H54 (cell line): ENCODE results near the gene SLC25A33.

ENCODE experiments used
- DNase-seq: peaks from one replicate; pipeline ENCODE4 v3.0.0; 2011; ENCODE audit warnings: low spot score, mixed read lengths; ENCODE audit not compliant: insufficient read length
- FAIRE-seq: peaks from 3 replicates; lab custom pipeline; 2011; peaks lifted over from hg19 to GRCh38; lab: Jason Lieb, UNC
- POLR2A ChIP-seq: IDR thresholded peaks from 2 replicates; pipeline ENCODE4 v1.6.1; 2011; ENCODE audit warnings: low read depth, mild to moderate bottlenecking, low read length

SLC25A33 gene

DNA sequence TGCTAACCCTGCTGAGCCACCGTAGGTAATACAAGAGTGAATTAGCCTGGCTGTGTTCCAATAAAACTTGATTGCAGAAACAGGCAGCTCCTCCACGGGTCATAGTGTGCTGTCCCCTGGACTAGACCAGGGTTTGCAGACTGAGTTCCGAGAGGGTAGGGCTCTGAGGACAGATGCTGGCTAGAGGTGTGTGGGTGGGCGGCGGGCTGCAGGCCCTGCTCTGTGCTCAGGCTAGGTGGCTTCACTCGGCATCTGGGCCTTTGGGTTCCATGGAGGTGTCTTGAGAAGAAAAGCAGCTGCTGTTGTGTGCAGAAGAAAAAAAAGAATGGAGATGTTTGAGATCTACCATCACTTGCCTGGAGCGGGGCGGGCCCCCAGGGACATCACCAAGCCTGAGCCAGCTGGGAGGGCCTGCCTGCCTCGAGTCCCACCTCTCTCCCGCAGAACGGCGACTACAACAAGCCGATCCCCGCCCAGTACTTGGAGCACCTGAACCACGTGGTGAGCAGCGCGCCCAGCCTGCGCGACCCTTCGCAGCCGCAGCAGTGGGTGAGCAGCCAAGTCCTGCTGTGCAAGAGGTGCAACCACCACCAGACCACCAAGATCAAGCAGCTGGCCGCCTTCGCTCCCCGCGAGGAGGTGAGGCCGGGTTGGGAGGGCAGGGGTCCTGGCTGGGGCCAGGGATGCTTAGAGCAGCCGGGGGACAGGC lies 57.3 kb downstream of the SLC25A33 start:
- DNase-seq (no peak), FAIRE-seq (no peak)
- TF ChIP-seq POLR2A, result no peak

- no peak for FAIRE-seq
- DNase-seq, result no peak
- no peak for TF ChIP-seq POLR2A
Observed at GRCh38 chr1:9597361-9598315, 58.4 kb downstream of the SLC25A33 start.

DNA sequence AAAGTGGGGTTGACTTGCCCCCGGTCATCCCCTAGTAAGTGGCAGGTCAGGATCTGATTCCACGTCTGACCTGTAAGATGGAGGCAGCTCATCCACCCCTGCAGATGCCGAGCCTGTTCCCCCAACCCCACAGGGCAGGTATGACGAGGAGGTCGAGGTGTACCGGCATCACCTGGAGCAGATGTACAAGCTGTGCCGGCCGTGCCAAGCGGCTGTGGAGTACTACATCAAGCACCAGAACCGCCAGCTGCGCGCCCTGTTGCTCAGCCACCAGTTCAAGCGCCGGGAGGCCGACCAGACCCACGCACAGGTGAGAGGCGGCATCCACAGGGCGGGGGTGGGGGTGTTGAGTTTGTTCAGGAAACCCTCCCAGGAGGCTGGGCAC lies 59.0 kb downstream of the SLC25A33 start:
- no peak for FAIRE-seq
- DNase-seq, result no peak
- TF ChIP-seq POLR2A, result no peak

DNA sequence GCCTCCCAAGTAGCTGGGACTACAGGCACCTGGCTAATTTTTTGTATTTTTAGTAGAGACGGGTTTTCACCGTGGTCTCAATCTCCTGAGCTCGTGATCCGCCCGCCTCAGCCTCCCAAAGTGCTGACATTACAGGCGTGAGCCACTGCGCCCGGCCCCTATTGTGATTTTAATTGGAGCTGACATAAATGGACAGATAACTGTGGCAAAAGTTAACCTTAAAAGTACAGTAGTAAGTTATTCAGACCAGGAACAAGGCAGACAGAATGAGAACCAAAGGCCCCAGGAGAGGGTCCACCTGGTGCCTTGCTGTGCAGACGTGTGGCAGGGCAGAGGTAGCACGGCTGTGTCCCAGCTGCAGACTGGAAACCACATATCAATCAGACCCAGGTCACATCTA lies 60.5 kb downstream of the SLC25A33 start:
- DNase-seq (no peak), FAIRE-seq (no peak)
- no peak for TF ChIP-seq POLR2A

- TF ChIP-seq POLR2A, result no peak
- DNase-seq, result no peak
- FAIRE-seq, result no peak
Observed at GRCh38 chr1:9600861-9601834, 61.9 kb downstream of the SLC25A33 start.

- no peak for TF ChIP-seq POLR2A
- no peak for FAIRE-seq
- DNase-seq, result no peak
Observed at GRCh38 chr1:9601942-9602793, 62.9 kb downstream of the SLC25A33 start.

- TF ChIP-seq POLR2A, result no peak
- DNase-seq, result no peak
- no peak for FAIRE-seq
Observed at GRCh38 chr1:9602794-9603167, 63.5 kb downstream of the SLC25A33 start.

DNA sequence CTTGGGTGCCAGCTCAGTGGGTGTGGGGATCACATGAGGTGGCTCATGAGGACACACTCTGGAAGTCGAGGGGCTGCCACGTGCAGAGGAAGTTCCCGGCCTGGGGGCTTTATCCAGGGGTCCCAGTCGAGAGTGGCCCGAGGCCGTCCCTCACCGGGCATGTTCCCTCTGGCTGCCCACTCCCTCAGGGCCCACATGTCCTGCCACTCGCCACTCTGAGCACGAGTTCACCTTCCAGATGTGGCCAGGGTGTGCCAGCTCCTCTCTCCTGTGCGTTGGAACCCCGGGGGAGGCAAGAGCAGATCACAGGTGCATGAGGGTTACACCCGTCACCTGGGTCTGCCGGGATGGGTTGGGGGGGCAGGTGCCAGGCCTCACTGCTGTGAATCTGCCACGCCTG lies 64.0 kb downstream of the SLC25A33 start:
- FAIRE-seq (no peak), DNase-seq (no peak)
- TF ChIP-seq POLR2A, result no peak

DNA sequence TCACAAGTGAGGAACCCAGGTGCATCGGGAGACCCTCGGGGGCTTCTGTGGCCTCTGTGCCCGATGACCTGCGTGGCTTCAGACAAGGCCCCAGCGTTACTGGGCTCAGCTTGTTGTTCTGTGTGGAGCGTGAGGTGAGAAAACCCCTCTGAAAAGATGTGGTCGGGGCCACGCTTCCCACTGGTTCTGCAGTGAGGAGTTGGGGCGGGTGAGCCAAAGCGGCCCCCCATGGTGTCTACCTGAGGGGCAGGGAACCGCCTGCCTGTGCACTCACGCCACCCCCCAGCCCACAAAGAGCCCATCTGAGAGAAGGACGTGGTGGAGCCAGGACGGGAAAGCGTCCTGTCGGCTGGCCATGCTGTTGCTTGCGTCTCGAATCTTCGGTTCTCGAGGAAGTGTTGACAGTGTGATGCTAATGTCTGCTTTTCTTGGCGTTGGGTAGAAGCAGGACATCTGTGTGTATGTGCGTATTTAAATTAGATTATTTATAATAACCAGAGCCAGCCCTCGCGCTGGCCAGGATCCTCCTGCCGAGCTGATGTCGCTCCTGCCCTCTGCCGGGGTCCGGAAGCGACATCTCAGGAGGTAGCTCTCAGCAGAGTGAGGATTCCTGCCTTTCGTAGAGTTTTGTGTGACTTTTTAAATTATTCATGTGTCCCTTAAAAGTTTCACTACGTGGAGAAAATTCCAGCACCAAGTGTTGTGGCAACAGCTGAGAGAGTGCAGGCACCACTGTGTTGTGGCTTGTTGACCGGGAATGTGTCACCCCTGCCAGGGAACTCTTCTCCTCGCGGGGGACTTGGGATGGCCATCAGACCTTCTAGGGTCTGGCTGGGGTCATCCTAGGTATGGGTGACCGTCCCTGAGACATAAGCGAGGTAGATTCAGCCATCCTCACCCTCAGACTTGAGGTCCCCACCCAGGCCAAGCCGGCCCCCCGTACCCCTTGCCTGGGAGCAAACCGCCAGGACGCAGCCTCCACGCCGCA lies 64.8 kb downstream of the SLC25A33 start:
- no peak for FAIRE-seq
- DNase-seq, result no peak
- no peak for TF ChIP-seq POLR2A

DNA sequence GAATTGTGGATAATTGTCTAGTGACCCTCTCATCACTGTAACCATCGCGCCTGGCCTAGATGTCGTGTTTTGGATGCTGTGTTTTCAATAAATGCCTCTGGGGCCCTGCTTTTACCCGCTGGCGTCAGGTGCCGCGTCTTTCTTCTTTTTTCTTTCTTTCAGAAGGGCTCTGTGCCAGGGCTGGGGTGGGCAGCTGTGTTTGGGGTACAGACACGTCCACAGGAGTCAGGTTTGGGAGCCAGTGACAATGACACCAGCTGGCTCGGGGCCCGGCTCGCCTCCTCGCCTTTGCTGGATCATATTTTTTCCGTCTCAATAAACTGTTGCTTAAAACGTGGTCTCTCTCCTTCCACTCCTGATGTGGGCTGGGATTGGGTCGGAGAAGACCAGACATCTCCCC lies 65.6 kb downstream of the SLC25A33 start:
- no peak for TF ChIP-seq POLR2A
- DNase-seq (no peak), FAIRE-seq (no peak)

GRCh38 chr1:9605946-9606455 lies 66.7 kb downstream of the SLC25A33 start:
- FAIRE-seq (no peak), DNase-seq (no peak)
- TF ChIP-seq POLR2A, result no peak
